GM19239 (cell line): Measurements from ENCODE around the gene MLH3.
"Not testable (repeated sequence)": the region's sequence is repeated elsewhere in the genome, so short reads cannot be mapped to it uniquely, and the experiment has no call there.

Source experiments
- DNase-seq: peaks from one replicate; pipeline ENCODE4 v3.0.0; 2011; ENCODE audit warnings: low spot score; ENCODE audit not compliant: insufficient read length
- FAIRE-seq: peaks from 2 replicates; lab custom pipeline; 2011; peaks lifted over from hg19 to GRCh38; lab: Jason Lieb, UNC

MLH3 gene

GRCh38 chr14:74995781-74996180 lies 55.5 kb downstream of the MLH3 start:
- not testable (repeated sequence) for DNase-seq, FAIRE-seq

- DNase-seq, FAIRE-seq: not testable (repeated sequence)
These were observed 57.1 kb downstream of the MLH3 start for GRCh38 chr14:74994182-74994581.

- no peak for FAIRE-seq
- DNase-seq: no peak
These were observed 62.3 kb downstream of the MLH3 start for GRCh38 chr14:74988993-74989392.

DNA sequence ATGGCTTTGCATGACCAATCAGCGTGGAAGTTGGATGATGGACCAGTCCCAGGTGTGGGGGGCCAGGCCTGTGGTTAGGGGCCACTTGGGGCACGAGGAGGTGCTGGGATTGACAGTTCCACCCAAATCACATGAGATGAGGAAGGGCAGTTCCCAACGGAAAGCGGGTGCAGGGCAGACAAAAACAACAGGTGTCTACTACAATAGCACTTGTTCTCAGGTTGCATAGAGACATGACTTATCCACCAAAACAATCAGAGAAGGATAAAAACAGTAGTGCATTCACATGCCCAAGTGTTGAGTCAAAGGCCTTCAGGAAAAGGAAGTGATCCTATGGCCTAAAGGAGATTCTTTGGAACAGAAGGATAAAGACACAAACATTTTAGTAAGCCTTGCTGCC lies 63.1 kb downstream of the MLH3 start:
- no peak for DNase-seq
- no peak for FAIRE-seq

DNA sequence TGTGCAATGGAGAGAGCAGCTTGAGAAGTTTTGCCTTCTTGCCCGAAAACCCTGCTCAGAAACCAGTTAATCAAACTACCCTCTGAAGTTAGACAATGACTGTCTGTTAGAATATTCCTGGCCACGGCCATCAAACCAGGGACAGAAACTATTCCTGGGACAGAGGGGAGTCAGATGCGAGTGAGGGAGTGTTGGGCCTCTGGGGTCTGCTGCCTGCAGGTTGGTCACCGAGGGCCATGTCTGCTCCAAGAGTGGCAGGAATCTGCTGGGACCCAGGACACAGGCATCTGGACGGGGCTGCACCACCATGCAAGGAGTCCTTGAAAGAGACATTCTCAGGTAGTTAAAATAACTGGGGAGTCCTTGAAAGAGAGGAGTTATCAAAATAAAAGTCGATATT lies 65.5 kb downstream of the MLH3 start:
- FAIRE-seq (no peak), DNase-seq (no peak)

- FAIRE-seq: no peak
- no peak for DNase-seq
These were observed 66.3 kb downstream of the MLH3 start for GRCh38 chr14:74985028-74985310.

DNA sequence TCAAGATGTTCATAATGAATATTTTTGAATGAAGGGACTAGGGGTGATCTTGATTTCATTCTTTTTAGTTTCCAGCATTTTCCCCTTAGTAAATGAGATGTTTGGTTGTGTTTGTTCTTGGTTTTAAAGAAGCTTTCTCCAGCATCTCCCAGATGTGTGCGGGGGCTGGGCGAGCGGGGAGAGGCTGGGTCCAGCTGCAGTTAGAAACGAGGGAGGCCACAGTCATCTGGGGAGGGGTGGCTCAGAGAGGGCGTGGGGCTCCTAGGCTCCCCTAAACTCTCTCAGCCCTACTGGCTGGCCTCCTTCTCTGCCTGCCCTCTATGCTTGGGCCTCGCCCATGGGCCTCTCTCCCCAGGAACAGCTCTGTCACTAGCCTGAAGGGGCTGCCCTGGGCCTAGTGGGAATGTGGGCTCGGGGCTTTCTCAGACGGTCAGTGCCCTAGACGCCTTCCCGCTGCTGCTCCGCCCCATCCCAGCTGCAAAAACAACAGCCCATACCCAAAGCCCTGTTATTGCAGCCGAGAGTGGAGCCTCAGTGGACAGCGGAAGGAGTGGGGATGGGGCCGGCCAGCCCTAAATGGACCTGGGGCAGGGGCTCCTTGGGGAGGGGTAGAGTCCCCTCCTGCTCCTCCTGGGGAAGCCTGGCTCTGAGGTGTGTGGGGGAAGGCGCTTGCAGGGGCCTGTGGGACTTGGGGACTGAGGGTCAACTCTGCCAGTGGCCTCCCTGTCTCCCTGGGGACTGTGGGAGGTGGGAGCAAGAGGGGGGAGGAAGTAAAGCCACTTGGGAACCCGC lies 66.8 kb downstream of the MLH3 start:
- no peak for DNase-seq
- no peak for FAIRE-seq

DNA sequence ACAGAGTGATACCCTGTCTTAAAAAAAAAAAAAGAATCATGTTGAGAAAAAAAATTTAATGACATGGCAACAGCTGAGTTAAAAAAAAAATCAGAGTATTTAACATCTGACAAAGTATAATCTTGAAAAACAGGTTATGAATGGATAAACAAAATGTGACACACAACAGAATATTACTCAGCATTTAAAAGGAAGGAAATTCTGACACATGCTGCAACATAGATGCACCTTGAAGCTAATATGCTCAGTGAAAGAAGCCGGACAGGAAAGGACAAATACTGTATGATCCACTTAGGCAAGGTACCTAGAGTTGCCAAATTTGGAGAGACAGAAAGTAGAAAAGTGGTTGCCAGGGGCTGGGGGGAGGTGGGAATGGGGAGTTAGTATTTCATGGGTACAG lies 67.9 kb downstream of the MLH3 start:
- FAIRE-seq: no peak

DNA sequence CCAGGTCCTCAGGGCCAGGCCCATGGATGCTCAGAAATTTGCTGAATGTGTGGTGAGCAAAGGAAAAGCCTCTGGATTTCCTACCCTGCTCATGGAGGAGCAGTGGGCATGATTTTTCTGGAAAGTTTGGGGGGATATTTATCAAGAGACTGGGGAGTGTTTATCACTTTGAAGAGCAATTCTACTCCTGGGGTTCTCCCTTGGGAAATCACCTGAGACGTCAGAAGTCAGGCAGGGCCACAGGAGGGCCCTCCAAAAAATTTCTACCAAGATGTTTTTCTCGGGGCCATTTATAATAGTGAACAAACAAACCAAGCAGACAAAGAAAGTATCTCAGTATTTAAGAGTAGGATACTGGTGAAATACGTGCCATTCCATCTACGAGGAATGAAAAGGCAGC lies 68.6 kb downstream of the MLH3 start:
- FAIRE-seq: no peak
- DNase-seq: no peak

More for the DNA sequence above, 67.9 kb downstream of the MLH3 start:
- no peak for DNase-seq

DNA sequence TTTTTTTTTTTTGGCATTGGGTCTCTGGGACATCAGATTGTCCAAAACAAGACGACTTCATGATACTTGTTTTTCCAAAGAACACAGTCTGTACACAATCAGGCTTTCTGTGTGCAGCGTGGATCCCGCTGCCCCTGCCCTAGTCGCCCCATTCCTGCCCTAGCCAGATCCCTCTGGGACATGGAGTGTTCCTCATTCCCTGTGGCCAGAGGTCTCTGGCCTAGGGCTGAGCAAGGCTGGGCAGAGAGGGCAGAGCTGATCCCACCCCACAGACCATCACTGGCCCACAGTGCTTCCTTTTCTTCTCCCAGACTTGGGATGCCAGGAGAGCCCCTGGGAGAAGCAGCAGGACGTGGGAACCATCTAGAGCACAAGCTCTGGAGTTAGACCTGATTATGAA lies 69.4 kb downstream of the MLH3 start:
- DNase-seq (no peak), FAIRE-seq (no peak)

DNA sequence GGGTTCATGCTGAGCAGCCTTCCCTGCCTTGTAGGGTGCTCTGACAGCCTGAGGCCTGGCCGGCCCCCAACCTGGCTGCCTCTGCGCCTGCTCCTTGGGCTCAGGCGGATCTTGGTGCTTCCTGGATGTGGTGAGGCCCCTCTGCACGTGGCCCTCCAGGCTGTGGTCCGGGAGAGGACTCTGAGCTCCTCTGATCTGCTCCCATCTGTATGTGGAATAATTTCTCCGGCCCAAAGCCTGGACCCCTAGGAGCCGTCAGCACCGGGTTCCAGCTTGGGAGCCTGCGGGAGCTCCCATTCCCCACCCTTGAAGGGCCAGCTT lies 69.8 kb downstream of the MLH3 start:
- DNase-seq: no peak
- no peak for FAIRE-seq

- no peak for DNase-seq
- FAIRE-seq: no peak
These were observed 70.4 kb downstream of the MLH3 start for GRCh38 chr14:74980731-74981461.

DNA sequence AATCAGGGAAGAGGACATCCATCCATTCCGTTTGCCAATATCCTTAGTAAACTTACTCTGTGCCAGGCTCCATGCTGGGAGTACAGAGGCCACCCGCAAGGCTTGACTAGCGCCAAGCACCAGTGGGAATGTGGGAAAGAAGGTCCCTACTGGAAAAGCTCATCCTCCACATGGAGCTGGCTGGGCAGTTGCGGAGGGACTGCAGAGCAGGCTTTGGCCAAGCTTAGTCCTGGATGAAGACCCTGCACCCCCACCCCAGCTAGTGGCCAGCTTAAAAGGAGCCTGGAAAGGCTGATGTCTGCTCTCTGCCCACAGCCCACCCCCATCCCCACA lies 70.9 kb downstream of the MLH3 start:
- DNase-seq (no peak), FAIRE-seq (no peak)

DNA sequence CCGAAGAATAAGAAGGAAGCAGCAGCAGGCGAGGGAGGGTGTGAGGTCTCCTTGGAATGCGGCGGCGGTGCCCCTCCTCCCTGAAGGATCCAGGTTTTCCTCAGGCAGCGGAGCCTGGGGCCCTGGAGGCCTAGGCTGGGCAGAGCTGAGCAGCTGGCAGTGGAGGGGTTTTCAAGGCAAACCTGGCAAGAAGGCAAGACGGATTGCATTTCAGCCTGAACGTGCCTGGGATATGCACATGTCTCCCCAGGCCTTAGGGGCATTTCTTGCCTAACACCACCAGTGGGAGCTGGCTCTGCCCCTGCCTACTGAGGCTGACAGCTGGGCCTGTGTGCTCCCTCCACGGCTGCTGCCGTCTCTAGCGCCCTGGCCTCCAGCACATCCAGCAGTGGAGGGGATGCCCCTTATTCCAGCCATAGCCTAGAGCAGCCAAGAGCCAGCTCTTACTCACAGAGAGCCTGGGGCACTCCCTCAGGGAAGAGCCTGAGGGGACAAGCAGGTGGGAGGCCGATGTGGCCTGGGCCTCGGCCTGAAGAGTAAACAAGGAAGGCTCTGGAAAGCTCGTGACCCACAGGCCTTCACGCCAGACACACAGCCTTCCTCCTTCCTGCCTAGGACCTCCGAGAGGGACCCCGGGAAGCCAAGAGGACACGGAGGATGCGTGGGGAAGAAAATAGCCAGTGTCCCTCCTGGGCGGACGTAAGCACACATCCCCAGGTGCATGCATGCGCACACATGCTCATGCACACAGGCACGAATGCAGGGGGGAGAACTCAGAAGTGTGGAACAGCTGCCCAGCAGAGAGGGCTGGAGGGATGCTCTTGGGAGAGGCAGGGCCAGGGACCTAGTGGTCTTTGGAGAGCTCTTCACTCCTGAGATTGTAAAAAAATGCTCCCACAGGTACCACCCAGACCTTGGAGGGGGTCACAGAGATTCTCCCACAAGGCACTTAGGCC lies 71.5 kb downstream of the MLH3 start:
- FAIRE-seq (no peak), DNase-seq (no peak)

DNA sequence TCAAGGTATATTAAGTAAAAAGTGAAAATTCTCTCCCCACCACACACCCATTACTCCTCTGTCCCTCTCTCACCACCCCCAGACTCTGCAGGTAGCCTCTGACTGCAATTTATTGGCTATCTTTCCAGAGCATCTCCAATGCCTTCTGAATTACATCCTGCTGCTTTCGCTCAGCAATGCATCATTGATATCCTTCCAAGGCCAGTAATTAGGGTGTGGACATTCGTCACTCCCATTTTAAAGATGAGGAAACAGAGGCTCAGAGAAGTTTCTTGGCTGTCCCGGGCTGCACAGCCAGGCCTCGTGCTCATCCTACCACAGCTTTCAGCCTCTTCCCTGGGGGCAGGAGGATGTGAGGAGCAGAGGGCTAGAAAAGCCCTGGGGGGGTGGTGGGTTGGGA lies 72.2 kb downstream of the MLH3 start:
- no peak for FAIRE-seq

GRCh38 chr14:74978416-74978947 lies 72.8 kb downstream of the MLH3 start:
- DNase-seq (no peak), FAIRE-seq (no peak)

More for the DNA sequence above, 72.2 kb downstream of the MLH3 start:
- DNase-seq: no peak

DNA sequence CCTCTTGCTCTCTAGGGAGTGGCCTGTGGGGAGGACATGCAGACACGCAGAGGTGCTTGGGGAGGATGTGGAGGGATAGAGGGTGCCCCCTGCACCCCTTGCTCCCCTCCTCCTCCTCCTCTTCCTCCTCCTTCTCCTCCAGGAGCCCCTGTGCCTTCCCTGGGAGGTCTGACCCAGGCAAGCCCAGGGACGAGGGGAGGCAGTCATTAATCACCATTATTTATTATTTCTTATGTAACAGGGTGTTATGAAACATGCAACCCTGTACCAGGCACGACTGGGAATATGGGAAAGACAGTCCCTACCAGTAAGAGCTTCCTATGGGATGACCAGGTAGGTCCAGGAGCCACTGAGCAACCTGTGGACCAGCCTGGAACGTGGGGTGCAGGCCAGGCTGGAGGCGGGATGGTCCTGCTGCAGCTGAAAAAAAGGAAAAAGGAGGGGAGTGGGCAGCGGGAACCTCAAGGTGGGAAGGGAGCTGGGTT lies 73.3 kb downstream of the MLH3 start:
- no peak for FAIRE-seq
- no peak for DNase-seq

DNA sequence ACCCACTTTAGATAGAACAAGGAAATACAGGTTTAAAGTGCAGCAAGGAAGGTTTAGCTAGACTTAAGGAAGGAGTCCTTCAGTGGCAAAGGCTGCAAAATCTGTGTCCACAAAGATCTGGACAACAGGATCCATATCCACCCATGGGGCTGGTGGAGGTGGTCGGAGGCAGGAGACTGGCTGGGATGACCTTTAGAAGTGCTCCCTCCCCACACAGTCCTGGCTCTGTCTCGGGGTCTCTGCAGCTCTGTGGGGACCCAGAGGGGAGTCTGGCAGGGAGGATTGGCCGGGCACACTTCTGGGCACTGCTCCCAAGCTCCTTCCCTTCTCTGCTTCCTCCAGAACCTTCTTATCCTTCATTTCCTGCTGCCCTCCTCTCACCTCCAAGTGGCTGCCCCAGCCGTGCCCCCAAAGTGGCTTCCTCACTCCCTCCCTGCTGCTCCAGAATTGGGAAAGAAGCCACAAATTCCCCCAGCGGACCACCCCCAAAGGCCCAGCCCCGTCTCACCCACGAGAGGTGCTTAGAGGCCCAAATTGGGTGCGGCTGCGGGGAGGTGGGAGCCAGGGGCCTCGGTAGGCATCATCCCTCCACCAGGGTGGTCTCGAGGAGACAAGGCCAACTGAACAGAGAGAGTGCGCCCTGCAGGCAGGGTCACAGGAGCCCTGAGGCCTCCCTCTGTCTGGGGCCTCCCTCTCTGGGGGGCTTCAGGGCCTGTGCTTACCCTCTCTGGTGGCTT lies 73.9 kb downstream of the MLH3 start:
- DNase-seq: no peak

DNA sequence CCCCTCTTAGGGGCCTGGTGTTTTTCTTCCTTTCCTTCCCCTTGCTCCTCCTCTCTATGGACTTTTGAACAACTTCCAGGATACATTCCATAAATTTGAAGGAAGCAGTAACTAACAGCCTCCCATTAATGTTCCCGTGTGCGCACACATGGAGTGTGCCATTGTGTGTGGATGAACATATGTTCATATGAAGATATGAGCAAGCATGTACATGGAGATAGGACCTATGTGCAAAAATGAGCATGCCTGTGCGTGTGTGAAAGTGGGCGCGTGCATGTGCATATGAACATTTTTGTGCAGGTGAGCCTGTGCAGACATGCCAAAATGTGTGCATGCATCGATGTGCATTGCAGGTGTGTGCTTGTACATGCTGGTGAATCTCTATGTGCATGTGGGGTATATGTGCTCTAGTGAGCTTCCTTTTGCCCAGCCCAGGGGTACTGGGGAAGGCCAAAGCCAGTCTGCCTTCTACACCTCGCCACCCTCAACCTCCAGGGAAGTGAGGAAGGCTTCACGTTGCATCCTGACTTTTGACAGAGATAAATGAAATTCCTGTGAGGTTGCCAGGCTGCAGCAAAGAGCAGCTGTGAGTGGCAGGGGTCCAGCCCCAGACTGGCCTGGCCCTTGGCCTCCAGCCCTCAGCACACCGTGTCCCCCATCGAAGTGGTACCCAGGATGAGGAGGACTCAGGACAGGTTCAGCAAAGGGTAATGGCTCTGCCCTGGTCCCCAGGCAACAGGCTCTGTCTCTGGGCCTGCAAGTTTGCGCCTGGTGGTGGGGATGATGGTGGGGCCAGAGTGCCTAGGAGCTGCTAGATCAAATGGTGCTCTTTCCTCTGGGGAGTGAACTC lies 74.8 kb downstream of the MLH3 start:
- FAIRE-seq (no peak), DNase-seq (no peak)

More for the DNA sequence above, 73.9 kb downstream of the MLH3 start:
- no peak for FAIRE-seq
